ENCODE data around the gene IBTK. TPM values are rescaled to one million over a fixed set of nuclear protein-coding genes. Genes with fewer than 3 reads are reported as not detected.
"Not testable (repeated sequence)": the region's sequence is repeated elsewhere in the genome, so short reads cannot be mapped to it uniquely, and the experiment has no call there.

Gene IBTK
- total and polyA plus RNA-seq, 2 of the 4 experiments (the other 2 are of a cell fraction) = 9.7 to 45.0 TPM

GRCh38 chr6:82129797-82130196, 117.7 kb downstream of the IBTK start:
- DNase-seq = no peak
- no peak for ATAC-seq (ENCODE audit: low read depth)
- Histone ChIP-seq H3K4me3 (ENCODE audit: insufficient read depth, low read depth, low read length) (no peak overlapping the region), H3K56ac (ENCODE audit: extremely low read depth, insufficient read depth, low read length) (no peak overlapping the region), H4K5ac (ENCODE audit: low read depth, low read length) (no peak overlapping the region), H2AK5ac (ENCODE audit: low read depth, low read length) (no peak overlapping the region), H4K20me1 (ENCODE audit: insufficient read depth, low read length) (no peaks in the 10 kb centered on the region), H2BK5ac (ENCODE audit: low read depth, low read length, poor library complexity, severe bottlenecking) (no peak overlapping the region), H3K79me1 (ENCODE audit: low read depth in 1 of 2, low read length in 2 of 2) (no peaks in the 10 kb centered on the region), H4K91ac (ENCODE audit: insufficient read depth, low read depth, low read length) (no peak overlapping the region), H3K27ac (ENCODE audit: insufficient read depth, low read length) (no peak overlapping the region), H3K18ac (ENCODE audit: low read depth, low read length) (no peak overlapping the region), H3K4me1 (ENCODE audit: control insufficient read depth, insufficient read depth, low read length) (no peaks in the 10 kb centered on the region), H3K14ac (replicated peaks; ENCODE audit: low read depth, low read length) (no peak overlapping the region), H2BK15ac (ENCODE audit: low read depth, low read length) (no peak overlapping the region), H2BK120ac (ENCODE audit: low read depth, low read length) (no peak overlapping the region), H3K4me2 (ENCODE audit: low read depth, low read length) (no peak overlapping the region), H3K9ac (ENCODE audit: low read depth, low read length) (no peak overlapping the region), H4K8ac (ENCODE audit: low read depth in 2 of 2, low read length in 2 of 2) (no peak overlapping the region), H2AK9ac (replicated peaks; ENCODE audit: low read depth, low read length, poor library complexity) (no peak overlapping the region), H3K9me3 (ENCODE audit: control insufficient read depth, insufficient read depth, low read length) (no peaks in the 10 kb centered on the region), H3K36me3 (ENCODE audit: control insufficient read depth, insufficient read depth, low read length) (no peaks in the 10 kb centered on the region), H3K27me3 (ENCODE audit: control insufficient read depth, insufficient read depth, low read length) (no peaks in the 10 kb centered on the region), H2AFZ (replicated peaks; ENCODE audit: low read length, poor library complexity) (no peak overlapping the region), H3K4ac (ENCODE audit: low read depth, low read length) (no peak overlapping the region), H3K9me1 (ENCODE audit: insufficient read depth, low read length) (no peaks in the 10 kb centered on the region), H3K23ac (ENCODE audit: low read depth, low read length) (no peak overlapping the region), H2BK20ac (ENCODE audit: low read depth, low read length) (no peak overlapping the region)
- intact Hi-C loops (cut with micrococcal nuclease) (no loop called here), dilution Hi-C loops (cut with HindIII; ENCODE audit: low sequenced_read_pairs, unreplicated experiment) (no loop called here), in situ Hi-C loops (cut with MboI; ENCODE audit: low sequenced_read_pairs) (no loop called here)
- no TSS peak for BruUV-seq (replicated peaks)
- ChIA-PET CTCF (no interaction called here), POLR2A (ENCODE audit: unreplicated experiment) (no interaction called here)
- no CpG with 5 or more reads among the region's 3 CpGs for WGBS, 2 experiments (ENCODE audit: extremely low coverage in 2 of 2, insufficient read length in 1 of 2)
- no peak for TF ChIP-seq RFX5 (IDR thresholded peaks at IDR 0.05; ENCODE audit: low read depth, low read length)
- TF ChIP-seq MAZ (IDR thresholded peaks at IDR 0.05; ENCODE audit: borderline replicate concordance, low read depth, low read length) = no peak
- TF ChIP-seq RAD21 (IDR thresholded peaks at IDR 0.05; ENCODE audit: low read length) = no peak
- TF ChIP-seq SMC3 (IDR thresholded peaks at IDR 0.05; ENCODE audit: low read depth, low read length) = no peak
- TF ChIP-seq NFE2L2 (IDR thresholded peaks at IDR 0.05; ENCODE audit: low read depth, low read length) = no peak

DNA sequence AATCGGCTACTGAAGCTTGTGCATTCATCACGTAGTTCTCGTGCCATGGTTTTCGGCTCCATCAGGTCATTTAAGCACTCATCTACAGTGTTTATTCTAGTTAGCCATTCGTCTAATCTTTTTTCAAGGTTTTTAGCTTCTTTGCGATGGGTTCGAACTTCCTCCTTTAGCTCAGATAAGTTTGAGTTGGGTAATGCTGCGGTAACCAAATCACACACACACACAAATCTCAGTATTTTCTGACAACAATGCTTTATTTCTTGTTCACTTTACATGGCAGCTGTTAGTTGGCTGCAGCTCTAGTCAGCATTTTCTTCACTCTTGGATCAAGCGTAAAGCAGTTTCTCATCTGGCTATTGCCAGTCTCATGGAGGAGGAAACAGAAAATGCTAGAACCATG, 118.6 kb downstream of the IBTK start:
- H3K23ac ChIP-seq (ENCODE audit: low read depth, low read length); H2BK15ac ChIP-seq (ENCODE audit: low read depth, low read length); H4K20me1 ChIP-seq (ENCODE audit: insufficient read depth, low read length); H3K27me3 ChIP-seq (ENCODE audit: control insufficient read depth, insufficient read depth, low read length); dilution Hi-C loops (cut with HindIII; ENCODE audit: low sequenced_read_pairs, unreplicated experiment); H3K18ac ChIP-seq (ENCODE audit: low read depth, low read length); H2AFZ ChIP-seq (replicated peaks; ENCODE audit: low read length, poor library complexity); H2BK20ac ChIP-seq (ENCODE audit: low read depth, low read length); CTCF ChIA-PET; ATAC-seq (ENCODE audit: low read depth); H3K9me1 ChIP-seq (ENCODE audit: insufficient read depth, low read length); H3K4me1 ChIP-seq (ENCODE audit: control insufficient read depth, insufficient read depth, low read length); DNase-seq; H2AK5ac ChIP-seq (ENCODE audit: low read depth, low read length); H3K4me2 ChIP-seq (ENCODE audit: low read depth, low read length); H2BK120ac ChIP-seq (ENCODE audit: low read depth, low read length); H3K14ac ChIP-seq (replicated peaks; ENCODE audit: low read depth, low read length); POLR2A ChIA-PET (ENCODE audit: unreplicated experiment); H3K56ac ChIP-seq (ENCODE audit: extremely low read depth, insufficient read depth, low read length); H3K27ac ChIP-seq (ENCODE audit: insufficient read depth, low read length); H3K9ac ChIP-seq (ENCODE audit: low read depth, low read length); H2AK9ac ChIP-seq (replicated peaks; ENCODE audit: low read depth, low read length, poor library complexity); H3K79me1 ChIP-seq (ENCODE audit: low read depth in 1 of 2, low read length in 2 of 2); H3K4me3 ChIP-seq (ENCODE audit: insufficient read depth, low read depth, low read length); H4K8ac ChIP-seq (ENCODE audit: low read depth in 2 of 2, low read length in 2 of 2); BruUV-seq (replicated peaks); H3K36me3 ChIP-seq (ENCODE audit: control insufficient read depth, insufficient read depth, low read length); H4K5ac ChIP-seq (ENCODE audit: low read depth, low read length); in situ Hi-C loops (cut with MboI; ENCODE audit: low sequenced_read_pairs); H2BK5ac ChIP-seq (ENCODE audit: low read depth, low read length, poor library complexity, severe bottlenecking); intact Hi-C loops (cut with micrococcal nuclease); H4K91ac ChIP-seq (ENCODE audit: insufficient read depth, low read depth, low read length); H3K9me3 ChIP-seq (ENCODE audit: control insufficient read depth, insufficient read depth, low read length); H3K4ac ChIP-seq (ENCODE audit: low read depth, low read length): not testable (repeated sequence)
- WGBS, 2 experiments (ENCODE audit: extremely low coverage in 2 of 2, insufficient read length in 1 of 2) = no CpG with 5 or more reads among the region's 9 CpGs

All from IMR-90 (cell line).